Measurements from ENCODE around the gene LRG1. TPM values are rescaled to one million over a fixed set of nuclear protein-coding genes. Genes with fewer than 3 reads are reported as not detected.

Gene LRG1
- total and polyA plus RNA-seq, 9 donors: 0.33 to 7.6 (median 2.7) TPM

DNA sequence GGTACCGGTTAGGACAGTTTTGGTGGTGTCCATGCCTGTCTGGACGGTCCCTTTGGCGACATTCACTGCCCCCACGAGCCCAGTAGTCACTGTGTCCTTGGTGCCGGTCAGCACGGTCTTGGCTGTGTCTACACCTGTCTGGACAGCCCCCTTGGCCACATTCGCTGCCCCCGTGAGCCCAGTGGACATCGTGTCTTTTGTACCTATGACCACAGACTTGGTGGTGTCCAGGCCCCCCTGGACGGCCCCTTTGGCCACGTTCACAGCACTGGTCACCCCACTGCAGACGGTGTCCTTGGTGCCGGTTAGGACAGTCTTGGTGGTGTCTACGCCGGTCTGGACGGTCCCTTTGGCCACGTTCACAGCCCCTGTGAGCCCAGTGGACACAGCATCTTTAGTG lies 27.8 kb downstream of the LRG1 start:
- TF ChIP-seq CTCF (IDR thresholded peaks at IDR 0.05) (no peak), POLR2A (IDR thresholded peaks at IDR 0.05) (no peak), EP300 (IDR thresholded peaks at IDR 0.05) (no peak)
- H3K4me1 ChIP-seq (ENCODE audit: insufficient read depth): no peaks in the 10 kb centered on the region
- no peak overlapping the region for H3K4me3 ChIP-seq
- DNase-seq: no peak
- WGBS, 3 donors: 84 to 89% (median 85%) methylated on average over 17 of the region's 17 CpGs
- H3K36me3 ChIP-seq: no peaks in the 10 kb centered on the region
- H3K27ac ChIP-seq: no peak overlapping the region
- H3K9me3 ChIP-seq: no peaks in the 10 kb centered on the region
- H3K27me3 ChIP-seq: no peaks in the 10 kb centered on the region
- intact Hi-C loops (cut with DNase I): no loop called here

GRCh38 chr19:4511300-4512054 lies 28.4 kb downstream of the LRG1 start:
- no peak for TF ChIP-seq CTCF (IDR thresholded peaks at IDR 0.05)
- TF ChIP-seq EP300 (IDR thresholded peaks at IDR 0.05): no peak
- no peak for TF ChIP-seq POLR2A (IDR thresholded peaks at IDR 0.05)
- 81 to 85% (median 85%) methylated on average over 27 of the region's 27 CpGs for WGBS, 3 donors
- H3K36me3 ChIP-seq: no peaks in the 10 kb centered on the region
- no peak overlapping the region for H3K4me3 ChIP-seq
- H3K27ac ChIP-seq: no peak overlapping the region
- no peaks in the 10 kb centered on the region for H3K4me1 ChIP-seq (ENCODE audit: insufficient read depth)
- no peaks in the 10 kb centered on the region for H3K27me3 ChIP-seq
- H3K9me3 ChIP-seq: no peaks in the 10 kb centered on the region
- intact Hi-C loops (cut with DNase I): no loop called here
- no peak for DNase-seq

GRCh38 chr19:4510435-4511255 lies 29.2 kb downstream of the LRG1 start:
- intact Hi-C loops (cut with DNase I): no loop called here
- Histone ChIP-seq H3K27ac (no peak overlapping the region), H3K27me3 (no peaks in the 10 kb centered on the region), H3K9me3 (no peaks in the 10 kb centered on the region), H3K36me3 (no peaks in the 10 kb centered on the region), H3K4me3 (no peak overlapping the region), H3K4me1 (ENCODE audit: insufficient read depth) (no peaks in the 10 kb centered on the region)
- TF ChIP-seq POLR2A (IDR thresholded peaks at IDR 0.05): no peak
- no peak for TF ChIP-seq EP300 (IDR thresholded peaks at IDR 0.05)
- TF ChIP-seq CTCF (IDR thresholded peaks at IDR 0.05): no peak
- 80 to 83% (median 82%) methylated on average over 37 of the region's 37 CpGs for WGBS, 3 donors
- peak in 1 of 5 donors; percentile 22 for DNase-seq

- TF ChIP-seq EP300 (IDR thresholded peaks at IDR 0.05): no peak
- no peak for TF ChIP-seq CTCF (IDR thresholded peaks at IDR 0.05)
- TF ChIP-seq POLR2A (IDR thresholded peaks at IDR 0.05): no peak
- Histone ChIP-seq H3K27me3 (no peaks in the 10 kb centered on the region), H3K4me1 (ENCODE audit: insufficient read depth) (peaks cover 9% of the 10 kb centered on the region), H3K9me3 (no peaks in the 10 kb centered on the region), H3K4me3 (no peak overlapping the region), H3K36me3 (no peaks in the 10 kb centered on the region), H3K27ac (no peak overlapping the region)
- DNase-seq: peak in 2 of 5 donors; percentile 26 to 44
- 90 to 95% (median 90%) methylated on average over 16 to 21 of the region's 21 CpGs for WGBS, 3 donors
- intact Hi-C loops (cut with DNase I): no loop called here
Measured at GRCh38 chr19:4508698-4509097, 31.1 kb downstream of the LRG1 start.

All from ovary (tissue), 9 donors.